22Rv1 (cell line): ENCODE data around the gene AMN.

Experiments used
- CTCF ChIP-seq: fragments of 450-650 bp; IDR thresholded peaks from 2 replicates; pipeline ENCODE4 v1.5.1; 2017; ENCODE audit warnings: mild to moderate bottlenecking
- ZFX ChIP-seq: fragments of 450-650 bp; IDR thresholded peaks from 2 replicates; pipeline ENCODE4 v1.6.1; 2017; ENCODE audit warnings: antibody characterized with exemption, borderline replicate concordance

DNA sequence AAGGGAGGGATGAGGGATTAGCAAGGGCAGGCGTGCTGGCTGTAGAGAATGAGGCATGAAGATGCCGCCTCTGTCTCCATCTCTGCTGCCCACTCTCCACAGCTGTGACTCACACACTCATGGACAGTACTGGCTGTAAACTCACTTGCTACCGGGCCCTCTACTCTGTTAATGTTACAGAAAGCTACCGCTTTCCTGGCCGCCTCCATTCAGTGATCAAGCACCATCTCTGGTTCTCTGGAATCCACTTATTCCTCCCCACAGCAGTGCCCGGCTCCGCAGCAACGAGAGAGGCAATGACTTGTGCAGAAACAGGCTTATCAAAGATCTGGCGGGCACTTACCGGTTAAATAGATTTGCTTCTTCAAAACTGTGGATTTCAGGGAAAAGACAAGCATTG is 34.8 kb downstream of the AMN start:
- no peak for TF ChIP-seq CTCF
- no peak for TF ChIP-seq ZFX
